ENCODE measurements around the gene TTR. TPM values are rescaled to one million over a fixed set of nuclear protein-coding genes. Genes with fewer than 3 reads are reported as not detected.

TTR gene
- total and polyA plus RNA-seq, 2 donors (not counting 1 experiment from before 2014, with no cell fraction given): not detected

GRCh38 chr18:31551883-31552282 lies 39.8 kb upstream of the TTR start:
- intact Hi-C loops (cut with micrococcal nuclease): no loop called here
- H3K9ac ChIP-seq (ENCODE audit: low read length): no peak overlapping the region
- TF ChIP-seq EZH2 (IDR thresholded peaks at IDR 0.05; ENCODE audit: borderline replicate concordance, insufficient read depth, low read depth, low read length, poor library complexity, severe bottlenecking) (no peak), CTCF (IDR thresholded peaks at IDR 0.05) (no peak)
- H3K4me2 ChIP-seq (replicated peaks; ENCODE audit: low read depth, low read length, poor library complexity, severe bottlenecking): no peak overlapping the region
- Mint-ChIP-seq H3K9me3 (ENCODE audit: insufficient read depth) (no peaks in the 10 kb centered on the region), H3K27me3 (peaks cover 7% of the 10 kb centered on the region), H3K4me3 (no peak overlapping the region), H3K27ac (no peak overlapping the region), H3K4me1 (no peaks in the 10 kb centered on the region)
- H3K27ac ChIP-seq (ENCODE audit: low read length in 2 of 2): no peak overlapping the region
- H3K79me2 ChIP-seq (ENCODE audit: control insufficient read depth, insufficient read depth, low read length): no peaks in the 10 kb centered on the region
- ChIA-PET CTCF (interaction anchor here (0.7 to 6.8 kb wide), 7 partner anchors 10 to 426 kb away, joined by 3 to 86 read pairs (median 4); no protein-coding TSS in a partner anchor), POLR2A (no interaction called here)
- no peaks in the 10 kb centered on the region for H4K20me1 ChIP-seq (ENCODE audit: control insufficient read depth, insufficient read depth, low read length, poor library complexity, severe bottlenecking)
- H3K4me3 ChIP-seq (ENCODE audit: control extremely low read depth in 1 of 5, extremely low read depth in 1 of 5, insufficient read depth in 1 of 5, low read depth in 2 of 5, low read length in 4 of 5): no peak overlapping the region
- no peaks in the 10 kb centered on the region for H3K36me3 ChIP-seq (replicated peaks in 1 of 2; ENCODE audit: control extremely low read depth in 1 of 2, control insufficient read depth in 1 of 2, extremely low read depth in 1 of 2, insufficient read depth in 2 of 2, low read length in 1 of 2)
- DNase-seq (no peak), ATAC-seq (ENCODE audit: low read depth) (no peak)
- no peaks in the 10 kb centered on the region for H3K4me1 ChIP-seq (ENCODE audit: control insufficient read depth in 2 of 2, insufficient read depth in 2 of 2, low read length in 2 of 2)
- no peaks in the 10 kb centered on the region for H3K9me3 ChIP-seq (ENCODE audit: control extremely low read depth in 1 of 3, control insufficient read depth in 2 of 3, insufficient read depth in 1 of 3, low read length in 2 of 3)
- WGBS (ENCODE audit: insufficient coverage): 94% methylated on average over 2 of the region's 3 CpGs
- H3K27me3 ChIP-seq (replicated peaks in 1 of 4; ENCODE audit: control extremely low read depth in 1 of 4, control insufficient read depth in 3 of 4, insufficient read depth in 4 of 4, low read length in 3 of 4): peaks cover 0 to 2% (median 0%) of the 10 kb centered on the region in 4 experiments
- H2AFZ ChIP-seq (ENCODE audit: insufficient read depth, low read depth, low read length, poor library complexity, severe bottlenecking): no peak overlapping the region

GRCh38 chr18:31553800-31554199 lies 37.9 kb upstream of the TTR start:
- Histone ChIP-seq H3K9ac (ENCODE audit: low read length) (no peak overlapping the region), H3K4me3 (ENCODE audit: control extremely low read depth in 1 of 5, extremely low read depth in 1 of 5, insufficient read depth in 1 of 5, low read depth in 2 of 5, low read length in 4 of 5) (no peak overlapping the region), H3K4me2 (replicated peaks; ENCODE audit: low read depth, low read length, poor library complexity, severe bottlenecking) (no peak overlapping the region), H4K20me1 (ENCODE audit: control insufficient read depth, insufficient read depth, low read length, poor library complexity, severe bottlenecking) (no peaks in the 10 kb centered on the region), H3K4me1 (ENCODE audit: control insufficient read depth in 2 of 2, insufficient read depth in 2 of 2, low read length in 2 of 2) (no peaks in the 10 kb centered on the region), H2AFZ (ENCODE audit: insufficient read depth, low read depth, low read length, poor library complexity, severe bottlenecking) (no peak overlapping the region), H3K27me3 (replicated peaks in 1 of 4; ENCODE audit: control extremely low read depth in 1 of 4, control insufficient read depth in 3 of 4, insufficient read depth in 4 of 4, low read length in 3 of 4) (peaks cover 0 to 2% (median 0%) of the 10 kb centered on the region in 4 experiments), H3K79me2 (ENCODE audit: control insufficient read depth, insufficient read depth, low read length) (no peaks in the 10 kb centered on the region), H3K9me3 (ENCODE audit: control extremely low read depth in 1 of 3, control insufficient read depth in 2 of 3, insufficient read depth in 1 of 3, low read length in 2 of 3) (no peaks in the 10 kb centered on the region), H3K36me3 (replicated peaks in 1 of 2; ENCODE audit: control extremely low read depth in 1 of 2, control insufficient read depth in 1 of 2, extremely low read depth in 1 of 2, insufficient read depth in 2 of 2, low read length in 1 of 2) (no peaks in the 10 kb centered on the region), H3K27ac (ENCODE audit: low read length in 2 of 2) (no peak overlapping the region)
- ChIA-PET POLR2A (no interaction called here), CTCF (interaction anchor here (1.9 to 6.8 kb wide), 2 partner anchors 11 to 171 kb away, joined by 5 to 86 read pairs; no protein-coding TSS in a partner anchor)
- H3K9me3 Mint-ChIP-seq (ENCODE audit: insufficient read depth): no peaks in the 10 kb centered on the region
- ATAC-seq (ENCODE audit: low read depth) (no peak), DNase-seq (no peak)
- H3K4me1 Mint-ChIP-seq: no peaks in the 10 kb centered on the region
- no peak overlapping the region for H3K27ac Mint-ChIP-seq
- peaks cover 7% of the 10 kb centered on the region for H3K27me3 Mint-ChIP-seq
- intact Hi-C loops (cut with micrococcal nuclease): no loop called here
- TF ChIP-seq CTCF (IDR thresholded peaks at IDR 0.05) (no peak), EZH2 (IDR thresholded peaks at IDR 0.05; ENCODE audit: borderline replicate concordance, insufficient read depth, low read depth, low read length, poor library complexity, severe bottlenecking) (no peak)
- 43% methylated on average over 4 of the region's 6 CpGs for WGBS (ENCODE audit: insufficient coverage)
- H3K4me3 Mint-ChIP-seq: no peak overlapping the region

All from B cell (primary cell).